GM18873 (cell line): ENCODE results near the gene BUB1.
"Not testable (repeated sequence)": the region's sequence is repeated elsewhere in the genome, so short reads cannot be mapped to it uniquely, and the experiment has no call there.

Experiments
- ATAC-seq: cut with Tn5 transposase; IDR thresholded peaks from one replicate; pipeline ENCODE4 v1.9.1; 2021; ENCODE audit warnings: mild to moderate bottlenecking, moderate library complexity, moderate number of reproducible peaks; ENCODE audit not compliant: unreplicated experiment, low FRiP score

Gene BUB1

DNA sequence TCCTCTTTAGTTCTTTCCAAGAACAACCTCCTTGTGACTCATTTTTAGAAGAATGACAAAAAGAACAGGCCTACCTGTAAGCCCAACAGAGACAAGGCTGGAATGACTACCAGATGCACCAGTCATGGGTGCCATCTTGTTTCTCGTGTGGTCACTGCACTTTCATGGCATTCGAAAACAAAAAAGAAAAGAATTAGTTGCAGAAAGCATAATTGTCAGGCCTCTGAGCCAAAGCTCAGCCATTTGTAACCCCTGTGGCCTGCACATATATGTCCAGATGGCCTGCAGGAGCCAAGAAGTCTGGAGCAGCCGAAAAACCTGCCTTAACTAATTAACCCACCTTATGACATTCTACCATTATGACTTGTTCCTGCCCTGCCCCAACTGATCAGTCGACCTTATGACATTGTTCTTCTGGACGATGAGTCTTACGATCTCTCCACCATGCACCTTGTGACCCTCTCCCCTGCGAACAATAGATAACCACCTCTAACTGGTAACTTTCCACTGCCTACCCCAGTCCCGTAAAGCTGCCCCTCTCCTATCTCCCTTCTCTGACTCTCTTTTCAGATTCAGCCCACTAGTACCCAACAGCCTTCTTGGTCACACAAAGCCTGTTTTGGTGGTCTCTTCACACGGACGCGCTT, 13.9 kb upstream of the BUB1 start:
- no peak for ATAC-seq

- no peak for ATAC-seq
These were observed 12.5 kb upstream of the BUB1 start for GRCh38 chr2:110690083-110690965.

GRCh38 chr2:110688594-110689091, 10.8 kb upstream of the BUB1 start:
- ATAC-seq = no peak

DNA sequence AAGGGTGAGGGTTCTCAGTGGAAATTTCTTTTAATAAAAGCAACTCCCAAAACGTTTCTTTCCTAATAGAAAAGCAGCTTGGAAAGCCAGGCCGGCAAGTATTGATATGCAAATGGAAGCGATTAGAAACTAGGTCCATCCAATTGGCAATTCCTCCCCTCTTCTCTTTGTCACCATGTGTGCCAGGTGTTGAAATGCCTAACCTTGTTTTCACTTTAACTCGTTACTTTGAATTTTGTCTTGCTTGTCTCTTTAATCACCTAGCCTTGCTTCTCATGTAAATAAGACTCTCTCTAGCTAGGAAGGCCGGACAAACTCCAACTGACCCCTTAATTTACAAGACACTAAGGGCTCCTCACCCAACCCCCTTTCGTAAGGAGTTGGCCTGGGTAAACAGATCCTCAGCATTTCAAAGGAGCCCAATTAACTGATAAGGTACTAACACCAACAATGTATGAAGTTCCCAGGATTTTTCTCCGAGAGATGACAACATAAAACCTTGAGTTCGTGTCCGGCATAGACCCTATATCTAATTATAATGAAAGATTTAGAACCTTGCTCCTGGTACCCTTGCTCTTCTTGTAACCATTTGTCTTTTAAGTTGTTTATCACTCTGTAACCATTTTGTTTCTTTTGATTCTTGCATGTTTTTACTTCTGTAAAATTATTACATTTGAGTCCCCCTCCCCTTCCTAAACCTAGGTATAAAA, 10.1 kb upstream of the BUB1 start:
- ATAC-seq = not testable (repeated sequence)

DNA sequence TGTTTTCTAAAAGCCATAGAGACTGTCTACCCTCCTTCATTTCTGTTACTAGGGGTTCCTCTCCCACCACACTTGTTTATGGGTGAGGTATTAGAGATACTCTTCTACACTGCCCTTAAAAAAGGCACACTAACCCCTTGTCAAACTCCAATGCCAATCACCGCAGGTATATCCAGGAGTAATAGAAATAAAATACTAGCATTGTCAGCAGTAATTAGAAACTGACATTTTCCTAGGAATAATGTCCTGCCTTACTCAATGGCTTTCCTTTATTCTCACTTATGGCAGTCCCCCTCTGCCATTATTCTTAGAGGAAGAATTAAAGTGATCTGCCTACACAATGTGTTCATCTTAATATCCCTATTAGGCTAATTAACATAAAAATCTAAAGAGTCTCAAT, 5.0 kb upstream of the BUB1 start:
- no peak for ATAC-seq

GRCh38 chr2:110682267-110682666, 4.4 kb upstream of the BUB1 start:
- ATAC-seq = no peak

- no peak for ATAC-seq
These were observed 2.8 kb upstream of the BUB1 start for GRCh38 chr2:110680709-110681108.

DNA sequence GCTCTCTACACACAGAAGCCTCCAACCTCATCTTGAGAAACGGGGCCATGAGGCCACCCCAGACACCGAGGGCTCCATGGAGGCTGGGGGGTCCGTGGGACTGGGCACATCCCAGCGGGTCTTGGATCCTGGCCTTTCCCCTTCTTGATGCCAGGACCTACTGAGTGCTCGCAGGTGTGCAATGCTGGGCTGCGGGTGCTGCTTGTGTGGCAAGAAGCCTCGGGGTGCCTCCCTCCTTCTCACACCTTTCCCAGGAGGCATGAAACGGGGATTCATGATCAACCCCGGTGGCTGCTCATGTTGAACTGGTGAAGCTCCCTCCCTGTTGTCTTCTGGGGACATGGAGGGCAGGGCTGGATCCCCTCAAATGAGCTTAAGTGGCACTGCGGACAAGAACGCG, 2.0 kb upstream of the BUB1 start:
- no peak for ATAC-seq

- ATAC-seq = no peak
These were observed 1.5 kb upstream of the BUB1 start for GRCh38 chr2:110679337-110679707.

- ATAC-seq = no peak
These were observed 834 bp upstream of the BUB1 start for GRCh38 chr2:110678457-110679336.

GRCh38 chr2:110677080-110677479, 783 bp downstream of the BUB1 start:
- ATAC-seq = no peak

GRCh38 chr2:110675679-110676078, 2.2 kb downstream of the BUB1 start:
- ATAC-seq = no peak

- peak; percentile 81 for ATAC-seq
These were observed 3.0 kb downstream of the BUB1 start for GRCh38 chr2:110674620-110675555.

- no peak for ATAC-seq
These were observed 4.7 kb downstream of the BUB1 start for GRCh38 chr2:110673201-110673600.

GRCh38 chr2:110670826-110671225, 7.0 kb downstream of the BUB1 start:
- no peak for ATAC-seq

- no peak for ATAC-seq
These were observed 8.8 kb downstream of the BUB1 start for GRCh38 chr2:110669079-110669478.

GRCh38 chr2:110667071-110667470, 10.8 kb downstream of the BUB1 start:
- no peak for ATAC-seq

- ATAC-seq = no peak
These were observed 13.7 kb downstream of the BUB1 start for GRCh38 chr2:110664135-110664534.

DNA sequence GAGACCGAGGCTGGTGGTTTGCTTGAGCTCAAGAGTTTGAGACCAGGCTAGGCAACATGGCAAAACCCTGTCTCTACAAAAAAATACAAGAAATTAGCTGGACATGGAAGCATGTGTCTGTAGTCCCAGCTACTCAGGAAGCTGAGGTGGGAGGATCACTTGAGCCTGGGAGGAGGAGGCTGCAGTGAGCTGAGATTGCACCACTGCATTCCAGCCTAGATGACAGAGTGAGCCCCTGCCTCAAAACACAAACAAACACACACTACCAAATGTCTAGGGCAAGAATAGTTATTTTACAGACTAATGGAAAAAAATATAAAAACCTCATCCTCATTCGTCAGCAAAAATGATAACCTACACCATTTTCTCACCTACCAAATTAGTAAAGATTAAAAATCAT, 15.3 kb downstream of the BUB1 start:
- ATAC-seq = no peak
